Esophagus squamous epithelium (tissue), 4 donors: ENCODE data around the gene FOSL2.

ENCODE experiments used
- POLR2A ChIP-seq, 4 donors: fragments of 450-650 bp; IDR thresholded peaks; one replicate each; pipeline ENCODE4 v1.6.1; 2017; ENCODE audit warnings: antibody characterized with exemption in 4 of 4, mild to moderate bottlenecking in 4 of 4, moderate library complexity in 3 of 4
- TF ChIP-seq, protein P1 (sequence below), 6 experiments: fragments of 450-650 bp in 4 of 6; fragments of 200-600 bp in 2 of 6; sonication (generic) in 2 of 6; IDR thresholded peaks; one replicate each; pipeline ENCODE4 v1.5.1; 2016 to 2019; ENCODE audit warnings: antibody characterized with exemption in 6 of 6, mild to moderate bottlenecking in 4 of 6, moderate library complexity in 4 of 6

DNA sequence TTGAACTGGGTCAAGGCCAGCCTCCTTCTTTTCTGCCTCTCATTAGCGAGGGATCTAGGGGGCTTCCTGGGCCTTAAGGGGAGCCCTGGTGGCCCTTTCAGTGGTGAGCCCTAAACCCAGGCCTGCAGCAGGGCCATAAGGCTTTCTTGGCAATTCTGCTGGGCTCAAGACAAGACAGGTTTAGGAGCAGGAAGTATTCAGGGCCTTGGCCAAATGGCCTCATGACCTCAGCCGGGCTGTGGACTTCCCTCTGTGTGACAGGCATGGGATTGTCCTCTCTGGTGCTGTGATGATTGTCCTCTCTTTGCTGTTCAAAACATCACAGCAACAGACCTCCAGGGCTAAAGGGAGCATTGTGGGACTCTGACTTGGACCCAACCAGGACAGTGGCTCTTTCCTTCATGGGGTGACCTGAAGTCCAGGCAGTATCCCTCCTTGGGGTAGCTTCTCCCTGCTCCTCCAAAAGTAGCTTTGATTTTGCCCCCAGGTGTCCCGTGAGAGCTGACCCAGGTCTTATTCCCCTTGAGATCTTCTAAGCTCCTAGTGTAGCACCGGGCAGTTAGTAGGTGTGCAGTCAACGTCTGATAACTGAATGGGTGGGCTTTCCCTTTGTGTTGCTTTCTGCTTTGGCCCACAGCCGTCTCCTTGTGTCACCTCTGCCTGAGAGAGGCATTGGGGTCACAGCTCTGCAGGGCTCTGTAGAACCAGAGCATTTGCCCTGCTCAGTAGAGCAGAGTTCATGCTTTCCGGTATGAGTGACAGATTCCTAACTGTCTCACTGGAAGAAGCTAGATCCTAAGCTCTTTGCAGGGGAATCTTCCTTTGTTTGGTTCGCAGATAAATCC, 14.7 kb downstream of the FOSL2 start:
- TF ChIP-seq, protein P1, sequence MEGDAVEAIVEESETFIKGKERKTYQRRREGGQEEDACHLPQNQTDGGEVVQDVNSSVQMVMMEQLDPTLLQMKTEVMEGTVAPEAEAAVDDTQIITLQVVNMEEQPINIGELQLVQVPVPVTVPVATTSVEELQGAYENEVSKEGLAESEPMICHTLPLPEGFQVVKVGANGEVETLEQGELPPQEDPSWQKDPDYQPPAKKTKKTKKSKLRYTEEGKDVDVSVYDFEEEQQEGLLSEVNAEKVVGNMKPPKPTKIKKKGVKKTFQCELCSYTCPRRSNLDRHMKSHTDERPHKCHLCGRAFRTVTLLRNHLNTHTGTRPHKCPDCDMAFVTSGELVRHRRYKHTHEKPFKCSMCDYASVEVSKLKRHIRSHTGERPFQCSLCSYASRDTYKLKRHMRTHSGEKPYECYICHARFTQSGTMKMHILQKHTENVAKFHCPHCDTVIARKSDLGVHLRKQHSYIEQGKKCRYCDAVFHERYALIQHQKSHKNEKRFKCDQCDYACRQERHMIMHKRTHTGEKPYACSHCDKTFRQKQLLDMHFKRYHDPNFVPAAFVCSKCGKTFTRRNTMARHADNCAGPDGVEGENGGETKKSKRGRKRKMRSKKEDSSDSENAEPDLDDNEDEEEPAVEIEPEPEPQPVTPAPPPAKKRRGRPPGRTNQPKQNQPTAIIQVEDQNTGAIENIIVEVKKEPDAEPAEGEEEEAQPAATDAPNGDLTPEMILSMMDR (IDR thresholded peaks at IDR 0.05), result no peak
- no peak for TF ChIP-seq POLR2A (IDR thresholded peaks at IDR 0.05)
